AG09319 (cell line): ENCODE data around the gene MED26.
"Not testable (repeated sequence)": the region's sequence is repeated elsewhere in the genome, so short reads cannot be mapped to it uniquely, and the experiment has no call there.

Experiments
- DNase-seq: peaks from one replicate; pipeline ENCODE4 v3.0.0-alpha.2; 2010; ENCODE audit warnings: low read depth; ENCODE audit errors: extremely low read depth
- TF ChIP-seq, protein P1 (sequence below): IDR thresholded peaks from 2 replicates; pipeline ENCODE4 v1.5.1; 2011; ENCODE audit warnings: low read depth, mild to moderate bottlenecking, inconsistent platforms, low read length, moderate library complexity

Gene MED26

DNA sequence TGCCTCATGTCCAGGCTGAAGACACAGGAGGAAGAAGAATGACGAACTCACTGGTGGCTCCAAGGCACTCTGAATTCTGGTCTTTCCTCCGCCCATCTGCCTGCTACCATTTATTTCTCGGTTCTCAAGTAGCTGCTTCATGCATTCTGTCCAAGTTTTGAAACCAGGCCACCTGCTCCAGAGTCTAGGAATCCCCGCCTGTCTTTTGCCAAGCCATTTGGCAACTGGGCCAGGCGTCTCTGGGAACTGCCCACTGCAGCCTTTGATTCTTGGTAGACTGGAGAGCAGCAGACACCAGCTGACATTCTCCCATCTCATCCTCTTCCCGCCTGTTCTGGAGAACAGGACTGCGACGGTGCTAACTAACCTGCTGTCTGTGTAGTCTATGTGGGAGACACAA is 66.6 kb downstream of the MED26 start:
- DNase-seq: no peak
- TF ChIP-seq, protein P1, sequence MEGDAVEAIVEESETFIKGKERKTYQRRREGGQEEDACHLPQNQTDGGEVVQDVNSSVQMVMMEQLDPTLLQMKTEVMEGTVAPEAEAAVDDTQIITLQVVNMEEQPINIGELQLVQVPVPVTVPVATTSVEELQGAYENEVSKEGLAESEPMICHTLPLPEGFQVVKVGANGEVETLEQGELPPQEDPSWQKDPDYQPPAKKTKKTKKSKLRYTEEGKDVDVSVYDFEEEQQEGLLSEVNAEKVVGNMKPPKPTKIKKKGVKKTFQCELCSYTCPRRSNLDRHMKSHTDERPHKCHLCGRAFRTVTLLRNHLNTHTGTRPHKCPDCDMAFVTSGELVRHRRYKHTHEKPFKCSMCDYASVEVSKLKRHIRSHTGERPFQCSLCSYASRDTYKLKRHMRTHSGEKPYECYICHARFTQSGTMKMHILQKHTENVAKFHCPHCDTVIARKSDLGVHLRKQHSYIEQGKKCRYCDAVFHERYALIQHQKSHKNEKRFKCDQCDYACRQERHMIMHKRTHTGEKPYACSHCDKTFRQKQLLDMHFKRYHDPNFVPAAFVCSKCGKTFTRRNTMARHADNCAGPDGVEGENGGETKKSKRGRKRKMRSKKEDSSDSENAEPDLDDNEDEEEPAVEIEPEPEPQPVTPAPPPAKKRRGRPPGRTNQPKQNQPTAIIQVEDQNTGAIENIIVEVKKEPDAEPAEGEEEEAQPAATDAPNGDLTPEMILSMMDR: no peak

DNA sequence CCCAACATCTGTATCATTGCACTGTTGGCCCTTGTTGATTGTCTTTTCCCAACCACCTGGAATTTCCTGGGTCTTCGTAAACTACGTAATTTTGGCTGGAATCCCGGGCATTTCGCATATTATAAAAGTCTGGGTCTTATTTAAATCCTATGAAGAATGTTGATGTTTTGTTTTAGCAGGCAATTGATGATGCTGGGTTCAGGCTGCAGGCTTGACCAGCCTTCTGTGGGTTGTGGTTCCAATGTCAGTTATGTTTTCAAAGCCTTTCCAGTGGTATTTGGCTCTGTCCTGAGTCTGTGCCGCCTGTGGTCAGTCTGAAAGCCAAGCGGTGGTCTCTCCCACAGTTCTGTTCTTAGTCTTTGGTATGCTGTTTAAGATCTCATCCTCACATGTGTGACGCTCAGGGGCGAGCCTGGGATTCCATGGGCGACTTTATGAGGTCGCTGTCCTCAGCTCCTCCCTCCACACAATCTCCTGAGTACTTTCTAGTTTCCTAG is 68.2 kb downstream of the MED26 start:
- TF ChIP-seq, protein P1: no peak
- DNase-seq: no peak

DNA sequence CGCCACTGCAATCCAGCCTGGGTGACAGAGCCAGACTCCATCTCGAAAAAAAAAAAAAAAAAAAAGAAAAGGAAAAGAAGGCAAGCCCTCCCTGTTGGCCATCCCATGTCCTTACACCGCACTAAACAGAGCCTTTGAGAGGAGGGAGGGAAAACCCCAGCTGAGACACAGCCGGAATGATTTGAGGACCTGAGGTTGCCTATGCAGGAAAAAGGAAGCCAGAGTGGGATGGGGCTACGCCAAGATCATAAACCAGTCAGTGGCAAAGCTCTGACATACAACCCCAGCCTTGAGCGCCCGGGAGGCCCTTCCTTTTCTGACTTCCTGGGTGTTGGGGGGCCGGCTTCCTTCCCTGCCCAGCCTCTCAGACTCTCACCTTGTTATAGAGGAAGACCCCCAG is 73.2 kb downstream of the MED26 start:
- DNase-seq: no peak
- TF ChIP-seq, protein P1: no peak

DNA sequence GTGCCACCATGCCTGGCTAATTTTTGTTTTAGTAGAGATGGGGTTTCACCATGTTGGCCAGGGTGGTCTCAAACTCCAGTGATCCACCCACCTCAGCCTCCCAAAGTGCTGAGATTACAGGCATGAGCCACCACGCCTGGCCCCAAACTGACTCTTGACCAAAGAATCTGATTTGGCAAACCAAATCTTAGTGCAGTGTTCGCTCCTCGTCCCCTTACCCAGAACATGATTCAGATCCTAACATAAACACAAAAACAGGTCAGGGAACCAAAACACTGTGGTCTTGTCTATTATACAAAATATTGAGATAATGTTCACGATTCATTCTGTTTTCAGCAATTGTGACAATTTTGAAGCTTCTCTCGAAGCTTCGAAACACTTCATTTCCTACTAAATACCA is 76.1 kb downstream of the MED26 start:
- not testable (repeated sequence) for DNase-seq

DNA sequence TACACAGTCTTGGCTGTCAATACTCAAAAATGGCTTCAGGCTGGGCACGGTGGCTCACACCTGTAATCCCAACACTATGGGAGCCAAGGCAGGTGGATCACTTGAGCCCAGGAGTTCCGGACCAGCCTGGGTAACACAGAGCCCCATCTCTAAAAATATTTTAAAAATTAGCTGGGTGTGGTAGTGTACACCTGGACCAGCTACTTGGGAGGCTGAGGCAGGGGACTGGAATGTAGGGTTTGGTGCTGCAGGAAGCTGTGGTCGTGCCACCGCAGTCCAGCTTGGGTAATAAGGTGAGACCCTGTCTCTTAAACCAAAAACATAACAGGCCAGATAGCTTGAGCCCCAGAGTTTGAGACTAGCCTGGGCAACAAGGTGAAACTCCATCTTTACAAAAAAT is 79.0 kb downstream of the MED26 start:
- TF ChIP-seq, protein P1: no peak
- DNase-seq: no peak

DNA sequence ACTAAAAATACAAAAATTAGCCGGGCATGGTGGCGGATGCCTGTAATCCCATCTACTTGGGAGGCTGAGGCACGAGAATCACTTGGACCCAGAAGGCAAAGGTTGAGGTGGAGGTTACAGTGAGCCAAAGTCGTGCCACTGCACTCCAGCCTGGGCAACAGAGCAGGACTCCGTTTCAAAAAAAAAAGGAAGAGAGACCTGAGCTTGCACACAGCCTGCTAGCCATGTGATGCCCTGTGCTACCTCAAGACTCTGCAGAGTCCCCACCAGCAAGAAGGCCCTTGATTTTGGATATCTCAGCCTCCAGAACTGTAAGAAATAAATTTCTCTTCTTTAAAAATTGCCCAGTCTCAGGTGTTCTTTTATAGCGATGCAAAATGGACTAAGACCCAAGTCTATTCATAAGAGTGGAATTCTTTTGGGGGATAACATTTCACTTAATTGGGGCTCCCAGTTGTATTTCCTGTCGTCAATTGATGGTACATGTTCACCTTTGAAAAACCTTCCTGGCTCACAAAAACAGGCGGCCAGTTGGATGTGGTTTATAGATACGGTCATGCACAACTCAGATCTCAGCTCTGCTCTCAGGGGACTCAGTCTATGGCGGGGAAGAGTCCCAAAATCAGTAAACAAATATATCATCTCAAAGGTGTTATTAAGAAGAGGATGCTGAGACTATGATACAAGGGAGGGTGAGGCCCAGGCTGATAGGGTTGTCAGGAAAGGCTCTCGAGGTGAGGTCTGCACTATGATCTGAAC is 83.4 kb downstream of the MED26 start:
- DNase-seq: no peak
- TF ChIP-seq, protein P1: no peak

DNA sequence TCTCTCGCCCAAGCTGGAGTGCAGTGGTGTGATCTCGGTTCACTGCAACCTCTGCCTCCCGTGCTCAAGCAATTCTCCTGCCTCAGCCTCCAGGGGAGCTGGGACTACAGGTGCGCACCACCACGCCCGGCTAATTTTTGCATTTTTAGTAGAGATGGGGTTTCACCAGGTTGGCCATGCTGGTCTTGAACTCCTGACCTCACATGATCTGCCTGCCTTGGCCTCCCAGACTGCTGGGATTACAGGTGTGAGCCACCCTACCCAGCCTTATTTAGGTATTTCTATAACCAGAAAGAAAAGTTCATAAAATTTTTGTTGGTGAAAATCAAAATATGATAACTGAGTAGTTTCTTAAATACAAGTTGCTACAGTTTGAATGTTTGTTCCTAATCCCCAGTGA is 84.3 kb downstream of the MED26 start:
- DNase-seq: not testable (repeated sequence)

DNA sequence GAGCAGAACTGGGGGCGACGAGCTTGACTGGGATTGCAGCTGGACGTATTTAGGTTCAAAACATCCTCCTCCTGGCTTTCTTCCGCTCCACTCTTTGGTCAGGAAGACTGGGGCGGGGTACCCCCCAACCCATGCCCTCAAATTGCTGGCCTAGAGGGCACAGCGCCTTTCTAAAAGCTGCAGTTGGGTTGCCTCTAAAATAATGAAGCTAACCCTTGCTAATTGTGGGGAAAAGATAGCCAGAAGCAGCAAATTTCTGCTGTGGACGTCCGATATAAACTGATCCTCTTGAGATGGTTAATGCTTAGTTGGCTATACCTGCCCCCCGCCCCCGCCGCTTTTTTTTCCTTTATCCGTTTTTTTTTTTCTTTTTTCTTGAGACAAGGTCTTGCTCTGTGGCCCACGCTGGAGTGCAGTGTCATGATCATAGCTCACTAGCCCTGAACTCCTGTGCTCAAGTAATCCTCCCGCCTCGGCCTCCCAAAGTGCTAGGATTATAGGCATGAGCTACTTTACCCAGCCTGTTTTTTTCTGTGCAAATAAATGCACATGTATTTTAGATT is 85.0 kb downstream of the MED26 start:
- no peak for DNase-seq
- TF ChIP-seq, protein P1: no peak
